ENCODE results near the gene PCDHB16. TPM values are rescaled to one million over a fixed set of nuclear protein-coding genes. Genes with fewer than 3 reads are reported as not detected.
"Not testable (repeated sequence)": the region's sequence is repeated elsewhere in the genome, so short reads cannot be mapped to it uniquely, and the experiment has no call there.

The PCDHB16 gene
- total RNA-seq, 6 donors from 2014 or later: 1.6 to 4.9 (median 2.1) TPM

- TF ChIP-seq CTCF (IDR thresholded peaks at IDR 0.05): peak in 3 of 6 experiments; percentile 28 to 29 (median 29)
- not testable (repeated sequence) for H3K27ac ChIP-seq, DNase-seq, H3K36me3 ChIP-seq, H3K4me1 ChIP-seq, H3K27me3 ChIP-seq
- 15 to 17% methylated on average over 11 to 13 of the region's 18 CpGs for WGBS, 2 donors
- Histone ChIP-seq H3K4me3 (peak within 1 kb of the TSS in 2 of 4 donors; percentile 10 to 17), H3K9me3 (peaks cover 44 to 69% (median 58%) of the 10 kb centered on the region in 4 donors)
- peak in 1 of 2 donors; percentile 57 for ATAC-seq (ENCODE audit: low FRiP score in 2 of 2)
Observed at GRCh38 chr5:141213656-141214339, 31.6 kb downstream of the PCDHB16 start, which contains the start of gene PCDHB13. TSS of gene PCDHB13 (plus strand) at chr5:141213919. CDS start at chr5:141214124, 205 bp downstream.

DNA sequence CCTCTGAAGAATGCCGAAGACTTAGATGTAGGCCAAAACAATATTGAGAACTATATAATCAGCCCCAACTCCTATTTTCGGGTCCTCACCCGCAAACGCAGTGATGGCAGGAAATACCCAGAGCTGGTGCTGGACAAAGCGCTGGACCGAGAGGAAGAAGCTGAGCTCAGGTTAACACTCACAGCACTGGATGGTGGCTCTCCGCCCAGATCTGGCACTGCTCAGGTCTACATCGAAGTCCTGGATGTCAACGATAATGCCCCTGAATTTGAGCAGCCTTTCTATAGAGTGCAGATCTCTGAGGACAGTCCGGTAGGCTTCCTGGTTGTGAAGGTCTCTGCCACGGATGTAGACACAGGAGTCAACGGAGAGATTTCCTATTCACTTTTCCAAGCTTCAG lies 32.4 kb downstream of the PCDHB16 start:
- not testable (repeated sequence) for DNase-seq; H3K4me1 ChIP-seq; ATAC-seq (ENCODE audit: low FRiP score in 2 of 2); H3K4me3 ChIP-seq; H3K27me3 ChIP-seq; H3K36me3 ChIP-seq; H3K27ac ChIP-seq
- peaks cover 51 to 71% (median 58%) of the 10 kb centered on the region in 4 donors for H3K9me3 ChIP-seq
- WGBS, 2 donors: 54% methylated on average over 5 to 12 of the region's 12 CpGs

DNA sequence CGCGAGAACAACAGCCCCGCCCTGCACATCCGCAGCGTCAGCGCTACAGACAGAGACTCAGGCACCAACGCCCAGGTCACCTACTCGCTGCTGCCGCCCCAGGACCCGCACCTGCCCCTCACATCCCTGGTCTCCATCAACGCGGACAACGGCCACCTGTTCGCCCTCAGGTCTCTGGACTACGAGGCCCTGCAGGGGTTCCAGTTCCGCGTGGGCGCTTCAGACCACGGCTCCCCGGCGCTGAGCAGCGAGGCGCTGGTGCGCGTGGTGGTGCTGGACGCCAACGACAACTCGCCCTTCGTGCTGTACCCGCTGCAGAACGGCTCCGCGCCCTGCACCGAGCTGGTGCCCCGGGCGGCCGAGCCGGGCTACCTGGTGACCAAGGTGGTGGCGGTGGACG lies 33.3 kb downstream of the PCDHB16 start:
- H3K36me3 ChIP-seq; H3K27me3 ChIP-seq; ATAC-seq (ENCODE audit: low FRiP score in 2 of 2); H3K4me1 ChIP-seq; H3K4me3 ChIP-seq; H3K27ac ChIP-seq: not testable (repeated sequence)
- H3K9me3 ChIP-seq: peaks cover 49 to 67% (median 60%) of the 10 kb centered on the region in 4 donors
- DNase-seq: peak in 1 of 2 donors; percentile 61
- 12 to 44% methylated on average over 6 to 33 of the region's 40 CpGs for WGBS, 2 donors

DNA sequence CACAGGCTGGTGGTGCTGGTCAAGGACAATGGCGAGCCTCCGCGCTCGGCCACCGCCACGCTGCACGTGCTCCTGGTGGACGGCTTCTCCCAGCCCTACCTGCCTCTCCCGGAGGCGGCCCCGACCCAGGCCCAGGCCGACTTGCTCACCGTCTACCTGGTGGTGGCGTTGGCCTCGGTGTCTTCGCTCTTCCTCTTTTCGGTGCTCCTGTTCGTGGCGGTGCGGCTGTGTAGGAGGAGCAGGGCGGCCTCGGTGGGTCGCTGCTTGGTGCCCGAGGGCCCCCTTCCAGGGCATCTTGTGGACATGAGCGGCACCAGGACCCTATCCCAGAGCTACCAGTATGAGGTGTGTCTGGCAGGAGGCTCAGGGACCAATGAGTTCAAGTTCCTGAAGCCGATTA lies 33.8 kb downstream of the PCDHB16 start:
- 30 to 41% methylated on average over 11 to 18 of the region's 26 CpGs for WGBS, 2 donors
- peak in 1 of 2 donors; percentile 58 for DNase-seq
- not testable (repeated sequence) for ATAC-seq (ENCODE audit: low FRiP score in 2 of 2); H3K4me3 ChIP-seq; H3K4me1 ChIP-seq; H3K27ac ChIP-seq; H3K27me3 ChIP-seq; H3K36me3 ChIP-seq
- H3K9me3 ChIP-seq: peaks cover 48 to 65% (median 60%) of the 10 kb centered on the region in 4 donors

GRCh38 chr5:141223112-141223783 lies 41.1 kb downstream of the PCDHB16 start, which contains the start of gene PCDHB14:
TSS of gene PCDHB14 (plus strand) at chr5:141223343. CDS start at chr5:141223506, 163 bp downstream.
- H3K27me3 ChIP-seq: no peaks in the 10 kb centered on the region
- H3K9me3 ChIP-seq: peaks cover 57 to 81% (median 67%) of the 10 kb centered on the region in 4 donors
- H3K4me3 ChIP-seq: peak within 1 kb of the TSS in 3 of 4 donors; percentile 2 to 26 (median 7)
- TF ChIP-seq EP300 (IDR thresholded peaks at IDR 0.05) (no peak), POLR2A (IDR thresholded peaks at IDR 0.05) (no peak), CTCF (IDR thresholded peaks at IDR 0.05) (no peak), POLR2AphosphoS5 (IDR thresholded peaks at IDR 0.05) (no peak)
- no peak within 1 kb of the TSS for H3K27ac ChIP-seq
- H3K4me1 ChIP-seq: no peaks in the 10 kb centered on the region
- DNase-seq: no peak
- ATAC-seq (ENCODE audit: low FRiP score in 2 of 2): no peak
- H3K36me3 ChIP-seq: no peaks in the 10 kb centered on the region
- 23 to 31% methylated on average over 15 of the region's 15 CpGs for WGBS, 2 donors

DNA sequence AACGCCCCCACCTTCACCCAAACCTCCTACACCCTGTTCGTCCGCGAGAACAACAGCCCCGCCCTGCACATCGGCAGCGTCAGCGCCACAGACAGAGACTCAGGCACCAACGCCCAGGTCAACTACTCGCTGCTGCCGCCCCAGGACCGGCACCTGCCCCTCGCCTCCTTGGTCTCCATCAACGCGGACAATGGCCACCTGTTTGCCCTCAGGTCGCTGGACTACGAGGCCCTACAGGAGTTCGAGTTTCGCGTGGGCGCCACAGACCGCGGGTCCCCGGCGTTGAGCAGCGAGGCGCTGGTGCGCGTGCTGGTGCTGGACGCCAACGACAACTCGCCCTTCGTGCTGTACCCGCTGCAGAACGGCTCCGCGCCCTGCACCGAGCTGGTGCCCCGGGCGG lies 42.7 kb downstream of the PCDHB16 start:
- H3K4me1 ChIP-seq; H3K27me3 ChIP-seq; H3K36me3 ChIP-seq; H3K27ac ChIP-seq; H3K4me3 ChIP-seq; ATAC-seq (ENCODE audit: low FRiP score in 2 of 2): not testable (repeated sequence)
- 21 to 30% methylated on average over 19 to 32 of the region's 40 CpGs for WGBS, 2 donors
- peaks cover 42 to 65% (median 56%) of the 10 kb centered on the region in 4 donors for H3K9me3 ChIP-seq
- DNase-seq: peak in 1 of 2 donors; percentile 73

DNA sequence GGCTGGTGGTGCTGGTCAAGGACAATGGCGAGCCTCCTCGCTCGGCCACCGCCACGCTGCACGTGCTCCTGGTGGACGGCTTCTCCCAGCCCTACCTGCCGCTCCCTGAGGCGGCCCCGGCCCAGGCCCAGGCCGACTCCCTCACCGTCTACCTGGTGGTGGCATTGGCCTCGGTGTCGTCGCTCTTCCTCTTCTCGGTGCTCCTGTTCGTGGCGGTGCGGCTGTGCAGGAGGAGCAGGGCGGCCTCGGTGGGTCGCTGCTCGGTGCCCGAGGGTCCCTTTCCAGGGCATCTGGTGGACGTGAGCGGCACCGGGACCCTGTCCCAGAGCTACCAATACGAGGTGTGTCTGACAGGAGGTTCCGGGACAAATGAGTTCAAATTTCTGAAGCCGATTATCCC lies 43.2 kb downstream of the PCDHB16 start:
- not testable (repeated sequence) for H3K4me1 ChIP-seq; H3K36me3 ChIP-seq; ATAC-seq (ENCODE audit: low FRiP score in 2 of 2); H3K27ac ChIP-seq; H3K4me3 ChIP-seq; H3K27me3 ChIP-seq
- DNase-seq: peak in 1 of 2 donors; percentile 59
- H3K9me3 ChIP-seq: peaks cover 44 to 61% (median 57%) of the 10 kb centered on the region in 4 donors
- 38 to 40% methylated on average over 20 to 21 of the region's 30 CpGs for WGBS, 2 donors

Data from upper lobe of left lung (tissue), 6 donors.